HepG2 (cell line): Measurements from ENCODE around the gene SLC35B2. TPM values are rescaled to one million over a fixed set of nuclear protein-coding genes. Genes with fewer than 3 reads are reported as not detected.
A peak's percentile ranks its signal among the peaks of the same experiment; 100 is the strongest.

Experiments used
- BORCS8-MEF2B ChIP-seq: sonication (generic); formaldehyde crosslinking; IDR thresholded peaks from 2 replicates; pipeline ENCODE4 v1.8.0; 2022; ENCODE audit warnings: mild to moderate bottlenecking, missing genetic modification reagents
- HMG20A ChIP-seq: IDR thresholded peaks from 2 replicates; pipeline ENCODE4 v1.6.1; 2016; ENCODE audit warnings: borderline replicate concordance
- HNF4A ChIP-seq: sonication (generic); formaldehyde crosslinking; IDR thresholded peaks from 2 replicates; pipeline ENCODE4 v1.4.0; 2020; ENCODE audit warnings: missing genetic modification reagents
- KMT2A ChIP-seq: sonication (generic); formaldehyde crosslinking; IDR thresholded peaks from 2 replicates; pipeline ENCODE4 v1.4.0; 2020; ENCODE audit warnings: missing genetic modification reagents
- MED1 ChIP-seq: sonication (generic); formaldehyde crosslinking; IDR thresholded peaks from 2 replicates; pipeline ENCODE4 v1.4.0; 2020; ENCODE audit warnings: missing genetic modification reagents
- PLRG1 ChIP-seq: fragments of 450-650 bp; conservative IDR thresholded peaks from 2 replicates; pipeline ENCODE4 v1.6.1; 2016
- RBFOX2 ChIP-seq: fragments of 200-400 bp; formaldehyde crosslinking; IDR thresholded peaks from 2 replicates; pipeline ENCODE4 v1.6.1; 2017; ENCODE audit warnings: low read depth, mild to moderate bottlenecking, low read length
- SSRP1 ChIP-seq: IDR thresholded peaks from 2 replicates; pipeline ENCODE4 v1.6.1; 2016; ENCODE audit warnings: control low read depth
- ZFAT ChIP-seq: sonication (generic); formaldehyde crosslinking; conservative IDR thresholded peaks from 2 replicates; pipeline ENCODE4 v1.8.1; 2023; ENCODE audit warnings: missing genetic modification reagents, inconsistent platforms
- ZNF543 ChIP-seq: sonication (generic); formaldehyde crosslinking; IDR thresholded peaks from 2 replicates; pipeline ENCODE4 v1.4.0; 2020; ENCODE audit warnings: mild to moderate bottlenecking, missing genetic modification reagents
- polyA plus RNA-seq, 8 experiments: library from polyadenylated mRNA; depleted of rRNA in 3 of 8; stranded (reverse) in 7 of 8; unstranded in 1 of 8; fragments of >200 nt; fragmentation: Illumina TruSeq in 4 of 8; extraction: Trizol in 4 of 8; gene quantifications; 2 replicates each; pipeline versions ENCODE4 v1.2.1 to v1.2.3, GENCODE V29; 2011 to 2016; ENCODE audit warnings: low read depth in 4 of 8, missing spikeins in 1 of 8, mixed read lengths in 1 of 8; ENCODE audit not compliant: insufficient read depth in 1 of 8
- total RNA-seq, 5 experiments: library from RNA; depleted of rRNA; stranded (reverse); fragments of >200 nt; fragmentation: Illumina TruSeq; extraction: Trizol; gene quantifications; 2 replicates each; pipeline ENCODE4 v1.2.3, GENCODE V29; 2016; ENCODE audit warnings: low read depth in 1 of 5
- TF ChIP-seq, protein P1 (sequence below): sonication (generic); formaldehyde crosslinking; IDR thresholded peaks from 2 replicates; pipeline ENCODE4 v1.9.0; 2021; ENCODE audit warnings: missing genetic modification reagents, mild to moderate bottlenecking, borderline replicate concordance
- TF ChIP-seq, protein P2 (sequence below): sonication (generic); formaldehyde crosslinking; IDR thresholded peaks from 2 replicates; pipeline ENCODE4 v1.5.1; 2020; ENCODE audit warnings: mild to moderate bottlenecking, missing genetic modification reagents, moderate library complexity
- TF ChIP-seq, protein P3 (sequence below): sonication (generic); formaldehyde crosslinking; IDR thresholded peaks from one replicate; pipeline ENCODE4 v1.5.1; 2020; ENCODE audit warnings: mild to moderate bottlenecking, missing genetic modification reagents; ENCODE audit errors: not compliant biosample characterization
- TF ChIP-seq, protein P4 (sequence below): sonication (generic); formaldehyde crosslinking; IDR thresholded peaks from 2 replicates; pipeline ENCODE4 v1.8.0; 2022; ENCODE audit warnings: mild to moderate bottlenecking, missing genetic modification reagents, borderline replicate concordance
- TF ChIP-seq, protein P5 (sequence below): sonication (generic); formaldehyde crosslinking; IDR thresholded peaks from 2 replicates; pipeline ENCODE4 v1.5.1; 2020; ENCODE audit warnings: missing genetic modification reagents, mild to moderate bottlenecking, borderline replicate concordance

SLC35B2 gene
- total and polyA plus RNA-seq, 2 of the 13 experiments (the other 11 are each of a cell fraction or from before 2014, with no cell fraction given), result 61.1 to 148 TPM

DNA sequence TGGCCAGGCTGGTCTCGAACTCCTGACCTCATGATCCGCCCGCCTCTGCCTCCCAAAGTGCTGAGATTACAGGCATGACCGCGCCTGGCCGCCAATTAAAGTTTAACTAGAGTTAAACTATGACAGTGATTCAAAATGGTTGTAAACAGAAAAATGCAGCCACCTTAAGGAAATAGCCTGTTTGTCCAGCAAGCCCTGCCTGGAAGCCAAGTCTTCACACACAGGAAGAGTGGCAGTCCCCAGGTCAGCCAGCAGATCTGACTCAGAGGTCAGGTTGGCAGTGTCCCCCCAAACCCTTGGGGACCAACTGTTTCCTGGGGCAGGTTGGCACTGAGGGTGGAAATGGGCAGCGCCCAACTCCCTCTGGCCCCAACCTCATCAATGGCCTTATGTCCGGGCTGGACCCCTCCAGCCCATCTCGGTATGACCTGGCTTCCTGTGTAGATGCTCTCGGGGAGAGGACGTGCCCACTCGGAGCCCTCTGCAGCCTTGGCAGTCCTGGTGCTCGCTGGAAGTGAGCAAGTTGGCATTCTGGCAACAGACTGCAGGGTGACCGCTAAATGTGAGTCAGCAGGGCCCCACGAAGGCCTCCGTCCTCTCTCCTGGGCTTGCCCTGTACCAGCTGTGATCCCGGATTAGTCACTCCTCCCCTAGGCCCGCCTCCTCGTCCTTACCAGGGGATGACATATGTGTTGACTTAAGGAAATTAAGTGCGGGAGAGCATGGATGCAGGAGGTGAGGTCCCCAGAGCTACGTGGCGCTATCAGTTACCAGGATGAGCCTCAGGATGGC lies 20.1 kb downstream of the SLC35B2 start (continued):
- TF ChIP-seq, protein P1, sequence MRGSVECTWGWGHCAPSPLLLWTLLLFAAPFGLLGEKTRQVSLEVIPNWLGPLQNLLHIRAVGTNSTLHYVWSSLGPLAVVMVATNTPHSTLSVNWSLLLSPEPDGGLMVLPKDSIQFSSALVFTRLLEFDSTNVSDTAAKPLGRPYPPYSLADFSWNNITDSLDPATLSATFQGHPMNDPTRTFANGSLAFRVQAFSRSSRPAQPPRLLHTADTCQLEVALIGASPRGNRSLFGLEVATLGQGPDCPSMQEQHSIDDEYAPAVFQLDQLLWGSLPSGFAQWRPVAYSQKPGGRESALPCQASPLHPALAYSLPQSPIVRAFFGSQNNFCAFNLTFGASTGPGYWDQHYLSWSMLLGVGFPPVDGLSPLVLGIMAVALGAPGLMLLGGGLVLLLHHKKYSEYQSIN (CRISPR knock-in tag), result no peak
- TF ChIP-seq RBFOX2 (no peak), HNF4A (CRISPR knock-in tag) (no peak), ZNF543 (no peak), MED1 (CRISPR knock-in tag) (peak; percentile 33), BORCS8-MEF2B (CRISPR knock-in tag) (no peak), ZFAT (CRISPR knock-in tag) (no peak), PLRG1 (no peak), HMG20A (CRISPR knock-in tag) (no peak; the same call in 1 of the 2 replicates), SSRP1 (no peak), KMT2A (no peak; the same call in 1 of the 2 replicates)
- TF ChIP-seq, protein P2, sequence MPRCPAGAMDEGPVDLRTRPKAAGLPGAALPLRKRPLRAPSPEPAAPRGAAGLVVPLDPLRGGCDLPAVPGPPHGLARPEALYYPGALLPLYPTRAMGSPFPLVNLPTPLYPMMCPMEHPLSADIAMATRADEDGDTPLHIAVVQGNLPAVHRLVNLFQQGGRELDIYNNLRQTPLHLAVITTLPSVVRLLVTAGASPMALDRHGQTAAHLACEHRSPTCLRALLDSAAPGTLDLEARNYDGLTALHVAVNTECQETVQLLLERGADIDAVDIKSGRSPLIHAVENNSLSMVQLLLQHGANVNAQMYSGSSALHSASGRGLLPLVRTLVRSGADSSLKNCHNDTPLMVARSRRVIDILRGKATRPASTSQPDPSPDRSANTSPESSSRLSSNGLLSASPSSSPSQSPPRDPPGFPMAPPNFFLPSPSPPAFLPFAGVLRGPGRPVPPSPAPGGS (CRISPR knock-in tag), result peak; percentile 23; the same call in 1 of the 2 replicates
- TF ChIP-seq, protein P3, sequence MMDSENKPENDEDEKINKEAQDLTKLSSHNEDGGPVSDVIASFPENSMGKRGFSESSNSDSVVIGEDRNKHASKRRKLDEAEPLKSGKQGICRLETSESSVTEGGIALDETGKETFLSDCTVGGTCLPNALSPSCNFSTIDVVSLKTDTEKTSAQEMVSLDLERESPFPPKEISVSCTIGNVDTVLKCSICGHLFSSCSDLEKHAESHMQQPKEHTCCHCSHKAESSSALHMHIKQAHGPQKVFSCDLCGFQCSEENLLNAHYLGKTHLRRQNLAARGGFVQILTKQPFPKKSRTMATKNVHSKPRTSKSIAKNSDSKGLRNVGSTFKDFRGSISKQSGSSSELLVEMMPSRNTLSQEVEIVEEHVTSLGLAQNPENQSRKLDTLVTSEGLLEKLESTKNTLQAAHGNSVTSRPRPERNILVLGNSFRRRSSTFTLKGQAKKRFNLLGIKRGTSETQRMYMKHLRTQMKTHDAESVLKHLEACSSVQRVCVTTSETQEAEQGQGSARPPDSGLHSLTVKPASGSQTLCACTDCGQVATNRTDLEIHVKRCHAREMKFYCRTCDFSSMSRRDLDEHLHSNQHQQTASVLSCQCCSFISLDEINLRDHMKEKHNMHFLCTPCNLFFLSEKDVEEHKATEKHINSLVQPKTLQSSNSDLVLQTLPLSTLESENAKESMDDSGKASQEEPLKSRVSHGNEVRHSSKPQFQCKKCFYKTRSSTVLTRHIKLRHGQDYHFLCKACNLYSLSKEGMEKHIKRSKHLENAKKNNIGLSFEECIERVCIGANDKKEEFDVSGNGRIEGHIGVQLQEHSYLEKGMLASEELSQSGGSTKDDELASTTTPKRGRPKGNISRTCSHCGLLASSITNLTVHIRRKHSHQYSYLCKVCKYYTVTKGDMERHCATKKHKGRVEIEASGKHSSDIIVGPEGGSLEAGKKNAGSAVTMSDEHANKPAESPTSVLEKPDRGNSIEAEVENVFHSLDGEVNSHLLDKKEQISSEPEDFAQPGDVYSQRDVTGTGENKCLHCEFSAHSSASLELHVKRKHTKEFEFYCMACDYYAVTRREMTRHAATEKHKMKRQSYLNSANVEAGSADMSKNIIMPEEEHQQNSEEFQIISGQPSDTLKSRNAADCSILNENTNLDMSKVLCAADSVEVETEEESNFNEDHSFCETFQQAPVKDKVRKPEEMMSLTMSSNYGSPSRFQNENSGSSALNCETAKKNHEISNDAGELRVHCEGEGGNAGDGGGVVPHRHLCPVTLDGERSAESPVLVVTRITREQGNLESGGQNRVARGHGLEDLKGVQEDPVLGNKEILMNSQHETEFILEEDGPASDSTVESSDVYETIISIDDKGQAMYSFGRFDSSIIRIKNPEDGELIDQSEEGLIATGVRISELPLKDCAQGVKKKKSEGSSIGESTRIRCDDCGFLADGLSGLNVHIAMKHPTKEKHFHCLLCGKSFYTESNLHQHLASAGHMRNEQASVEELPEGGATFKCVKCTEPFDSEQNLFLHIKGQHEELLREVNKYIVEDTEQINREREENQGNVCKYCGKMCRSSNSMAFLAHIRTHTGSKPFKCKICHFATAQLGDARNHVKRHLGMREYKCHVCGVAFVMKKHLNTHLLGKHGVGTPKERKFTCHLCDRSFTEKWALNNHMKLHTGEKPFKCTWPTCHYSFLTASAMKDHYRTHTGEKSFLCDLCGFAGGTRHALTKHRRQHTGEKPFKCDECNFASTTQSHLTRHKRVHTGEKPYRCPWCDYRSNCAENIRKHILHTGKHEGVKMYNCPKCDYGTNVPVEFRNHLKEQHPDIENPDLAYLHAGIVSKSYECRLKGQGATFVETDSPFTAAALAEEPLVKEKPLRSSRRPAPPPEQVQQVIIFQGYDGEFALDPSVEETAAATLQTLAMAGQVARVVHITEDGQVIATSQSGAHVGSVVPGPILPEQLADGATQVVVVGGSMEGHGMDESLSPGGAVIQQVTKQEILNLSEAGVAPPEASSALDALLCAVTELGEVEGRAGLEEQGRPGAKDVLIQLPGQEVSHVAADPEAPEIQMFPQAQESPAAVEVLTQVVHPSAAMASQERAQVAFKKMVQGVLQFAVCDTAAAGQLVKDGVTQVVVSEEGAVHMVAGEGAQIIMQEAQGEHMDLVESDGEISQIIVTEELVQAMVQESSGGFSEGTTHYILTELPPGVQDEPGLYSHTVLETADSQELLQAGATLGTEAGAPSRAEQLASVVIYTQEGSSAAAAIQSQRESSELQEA (CRISPR knock-in tag), result no peak
- TF ChIP-seq, protein P4, sequence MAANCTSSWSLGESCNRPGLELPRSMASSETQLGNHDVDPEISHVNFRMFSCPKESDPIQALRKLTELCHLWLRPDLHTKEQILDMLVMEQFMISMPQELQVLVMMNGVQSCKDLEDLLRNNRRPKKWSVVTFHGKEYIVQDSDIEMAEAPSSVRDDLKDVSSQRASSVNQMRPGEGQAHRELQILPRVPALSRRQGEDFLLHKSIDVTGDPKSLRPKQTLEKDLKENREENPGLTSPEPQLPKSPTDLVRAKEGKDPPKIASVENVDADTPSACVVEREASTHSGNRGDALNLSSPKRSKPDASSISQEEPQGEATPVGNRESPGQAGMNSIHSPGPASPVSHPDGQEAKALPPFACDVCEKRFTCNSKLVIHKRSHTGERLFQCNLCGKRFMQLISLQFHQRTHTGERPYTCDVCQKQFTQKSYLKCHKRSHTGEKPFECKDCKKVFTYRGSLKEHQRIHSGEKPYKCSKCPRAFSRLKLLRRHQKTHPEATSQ (CRISPR knock-in tag), result no peak
- TF ChIP-seq, protein P5, sequence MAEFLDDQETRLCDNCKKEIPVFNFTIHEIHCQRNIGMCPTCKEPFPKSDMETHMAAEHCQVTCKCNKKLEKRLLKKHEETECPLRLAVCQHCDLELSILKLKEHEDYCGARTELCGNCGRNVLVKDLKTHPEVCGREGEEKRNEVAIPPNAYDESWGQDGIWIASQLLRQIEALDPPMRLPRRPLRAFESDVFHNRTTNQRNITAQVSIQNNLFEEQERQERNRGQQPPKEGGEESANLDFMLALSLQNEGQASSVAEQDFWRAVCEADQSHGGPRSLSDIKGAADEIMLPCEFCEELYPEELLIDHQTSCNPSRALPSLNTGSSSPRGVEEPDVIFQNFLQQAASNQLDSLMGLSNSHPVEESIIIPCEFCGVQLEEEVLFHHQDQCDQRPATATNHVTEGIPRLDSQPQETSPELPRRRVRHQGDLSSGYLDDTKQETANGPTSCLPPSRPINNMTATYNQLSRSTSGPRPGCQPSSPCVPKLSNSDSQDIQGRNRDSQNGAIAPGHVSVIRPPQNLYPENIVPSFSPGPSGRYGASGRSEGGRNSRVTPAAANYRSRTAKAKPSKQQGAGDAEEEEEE, result no peak
